Measurements from ENCODE around the gene SLC12A7.
"Not testable (repeated sequence)": the region's sequence is repeated elsewhere in the genome, so short reads cannot be mapped to it uniquely, and the experiment has no call there.

SLC12A7 gene

DNA sequence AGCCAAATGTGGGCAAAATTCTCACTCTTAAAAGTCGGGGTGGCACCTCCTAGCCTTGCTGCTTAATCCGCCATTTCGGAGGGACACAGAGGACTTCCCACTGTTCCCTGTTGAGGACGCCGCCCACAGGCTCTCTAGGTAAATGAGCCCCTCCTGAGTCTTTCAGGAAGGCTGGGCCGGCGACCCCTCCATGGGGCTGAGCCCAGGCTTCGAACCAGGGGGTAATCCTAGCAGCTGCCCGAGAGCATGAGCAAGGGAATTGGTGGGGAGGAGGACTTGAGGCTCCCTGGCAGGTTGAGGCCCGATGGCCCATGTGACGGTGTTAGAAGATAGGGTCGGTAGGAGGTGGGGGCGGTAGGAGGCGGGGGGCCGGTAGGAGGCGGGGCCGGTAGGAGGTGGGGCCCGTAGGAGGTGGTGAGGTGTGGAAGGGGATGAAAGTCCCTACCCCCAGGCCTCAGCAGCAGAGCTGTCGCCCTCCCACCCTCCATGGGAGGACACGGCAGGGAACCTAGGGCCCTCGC, 17.1 kb downstream of the SLC12A7 start:
- DNase-seq = no peak

DNA sequence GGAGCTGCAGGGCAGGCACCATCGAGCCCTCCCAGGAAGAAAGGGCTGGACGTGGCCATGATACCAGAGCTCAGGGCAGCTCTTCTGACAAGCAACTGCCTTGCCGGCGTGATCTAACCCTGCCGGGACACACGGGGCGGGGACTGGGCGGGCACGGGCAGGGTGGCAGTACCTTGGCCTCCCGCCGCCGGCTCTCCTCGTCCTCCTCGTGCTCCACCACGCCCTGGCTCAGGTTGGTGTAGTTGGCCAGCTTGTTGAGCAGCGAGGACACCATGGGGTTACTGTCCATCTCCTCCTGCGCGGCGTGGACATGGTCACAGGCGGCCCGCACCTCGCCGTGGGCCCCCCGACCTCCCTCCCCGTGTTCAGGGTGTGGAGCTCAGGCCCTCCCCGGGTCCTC, 18.5 kb downstream of the SLC12A7 start:
- no peak for DNase-seq

DNA sequence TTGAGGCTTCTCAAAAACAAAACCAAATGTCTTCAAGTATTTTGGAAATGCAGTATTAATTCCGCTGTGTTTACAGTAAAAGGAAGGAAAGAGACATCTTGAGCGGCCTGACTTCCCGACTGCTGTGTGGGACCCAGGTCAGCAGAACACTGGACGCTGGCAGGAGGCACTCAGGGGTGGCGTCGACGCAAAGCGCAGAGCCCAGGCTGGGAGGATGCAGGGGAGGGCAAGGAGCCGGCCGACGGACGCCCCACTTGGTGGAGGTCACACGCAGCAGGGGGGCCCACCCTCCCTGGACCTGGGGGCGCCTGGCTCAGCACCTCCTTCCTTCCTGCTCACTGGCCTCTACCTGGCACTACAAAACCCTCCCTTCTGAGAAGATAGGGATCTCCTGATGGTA, 19.7 kb downstream of the SLC12A7 start:
- DNase-seq = no peak

DNA sequence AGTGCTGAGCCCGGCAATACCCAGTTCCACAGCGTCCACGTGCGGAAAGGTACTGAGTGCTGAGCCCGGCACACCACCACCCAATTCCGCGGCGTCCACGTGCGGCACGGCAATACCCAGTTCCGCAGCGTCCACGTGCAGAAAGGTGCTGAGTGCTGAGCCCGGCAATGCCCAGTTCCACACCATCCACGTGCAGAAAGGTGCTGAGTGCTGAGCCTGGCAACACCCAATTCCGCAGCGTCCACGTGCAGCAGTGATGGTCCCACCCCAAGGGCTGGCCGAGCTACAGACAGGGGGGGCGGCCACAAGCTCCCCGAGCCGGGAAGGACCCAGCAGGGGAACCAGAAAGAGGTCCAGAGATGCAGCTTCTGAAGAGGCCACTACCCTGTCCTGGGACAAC, 20.2 kb downstream of the SLC12A7 start:
- no peak for DNase-seq

DNA sequence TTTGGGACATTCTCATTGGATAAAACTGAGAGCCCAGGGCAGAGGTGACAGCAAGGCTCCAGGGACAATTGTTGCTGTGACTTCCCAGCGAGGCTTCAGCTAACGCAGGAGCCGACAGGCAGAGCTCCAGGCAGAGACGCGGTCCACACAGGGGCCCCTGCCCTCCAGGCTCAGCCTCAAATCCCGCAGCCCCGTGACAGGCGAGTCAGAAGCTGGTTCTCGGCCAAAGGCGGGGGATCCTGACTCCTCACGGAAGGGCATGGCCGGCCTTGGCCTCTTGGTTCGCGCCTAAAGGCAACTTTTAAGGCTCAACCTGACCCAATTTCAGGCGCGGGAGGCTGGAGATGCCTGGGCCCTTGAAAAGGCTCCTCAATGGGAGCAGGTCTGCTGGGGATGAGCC, 21.3 kb downstream of the SLC12A7 start:
- no peak for DNase-seq

DNA sequence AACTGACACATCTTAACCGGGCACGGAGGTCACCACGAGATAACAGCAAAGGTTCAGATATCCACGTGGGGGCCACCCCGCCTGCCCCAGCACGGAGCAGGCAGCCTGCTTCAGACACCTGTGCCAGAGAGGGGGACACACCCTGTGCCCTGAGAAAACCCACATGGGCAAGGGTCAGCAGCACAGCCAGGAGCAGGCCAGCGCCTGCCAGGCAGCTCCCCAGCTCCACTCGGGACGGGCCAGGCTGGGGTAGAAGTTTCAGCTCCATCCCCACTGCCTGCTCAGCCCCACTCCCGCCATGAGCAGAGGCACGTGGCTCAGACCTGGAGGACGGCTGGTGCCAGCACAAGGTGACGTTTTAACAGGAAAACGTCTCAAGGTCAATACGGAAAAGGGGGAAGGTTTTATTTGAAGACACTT, 22.2 kb downstream of the SLC12A7 start:
- DNase-seq = no peak

DNA sequence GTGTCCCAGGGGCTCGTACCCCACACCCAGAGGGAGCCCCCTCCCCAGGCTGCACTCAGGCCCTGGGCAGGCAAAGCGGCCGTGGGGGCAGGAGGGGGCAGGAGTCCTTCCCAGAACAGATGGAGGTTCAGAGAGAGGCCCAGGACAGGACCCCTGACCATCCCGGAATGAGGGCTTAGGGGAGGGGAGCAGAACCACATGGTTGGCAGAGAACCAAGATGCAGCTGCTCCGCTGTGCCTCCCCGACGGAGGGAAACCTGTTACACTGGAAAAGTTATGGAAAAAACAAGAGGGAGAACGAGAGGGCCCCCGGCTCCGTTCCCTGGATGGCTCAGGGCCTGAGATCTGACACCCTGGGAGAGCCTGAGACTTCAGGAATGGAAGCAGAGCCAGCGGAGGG, 22.7 kb downstream of the SLC12A7 start:
- no peak for DNase-seq

DNA sequence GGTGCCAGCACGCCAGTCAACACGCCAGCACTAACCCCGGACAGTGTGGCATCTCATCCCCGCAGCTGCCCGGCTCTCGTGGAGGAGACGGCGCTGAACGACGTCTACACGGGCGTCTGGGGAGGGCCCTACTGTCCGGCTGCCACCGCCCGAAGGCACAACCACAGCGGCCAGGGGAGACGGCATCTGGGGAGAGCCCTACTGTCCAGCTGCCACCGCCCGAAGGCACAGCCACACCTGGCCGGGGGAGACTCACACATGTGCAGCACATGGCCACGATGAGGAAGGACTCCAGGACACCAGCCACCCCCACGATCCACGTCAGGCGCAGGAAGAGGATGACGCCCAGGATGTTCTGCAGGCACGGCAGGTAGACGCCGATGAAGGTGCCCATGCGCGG, 23.1 kb downstream of the SLC12A7 start:
- no peak for DNase-seq

DNA sequence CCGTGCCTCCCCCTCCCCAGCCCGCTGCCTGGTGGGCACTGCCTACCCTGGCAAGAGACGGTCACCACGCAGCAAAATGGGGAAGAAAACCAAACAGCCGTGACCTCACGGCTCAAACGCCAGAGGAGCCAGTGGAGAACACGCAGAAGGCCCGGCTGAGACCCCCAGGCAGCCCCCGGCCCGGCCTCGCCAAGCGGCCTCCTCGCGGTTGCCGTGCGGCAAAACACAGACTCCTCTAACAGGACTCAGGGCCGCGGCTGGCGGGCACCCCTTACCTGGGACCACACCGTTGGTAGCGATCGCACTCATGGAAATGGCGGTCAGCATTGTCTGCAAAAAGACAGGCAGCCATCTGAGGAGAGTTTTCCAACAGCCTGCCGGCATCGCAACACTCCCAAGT, 23.8 kb downstream of the SLC12A7 start:
- no peak for DNase-seq

DNA sequence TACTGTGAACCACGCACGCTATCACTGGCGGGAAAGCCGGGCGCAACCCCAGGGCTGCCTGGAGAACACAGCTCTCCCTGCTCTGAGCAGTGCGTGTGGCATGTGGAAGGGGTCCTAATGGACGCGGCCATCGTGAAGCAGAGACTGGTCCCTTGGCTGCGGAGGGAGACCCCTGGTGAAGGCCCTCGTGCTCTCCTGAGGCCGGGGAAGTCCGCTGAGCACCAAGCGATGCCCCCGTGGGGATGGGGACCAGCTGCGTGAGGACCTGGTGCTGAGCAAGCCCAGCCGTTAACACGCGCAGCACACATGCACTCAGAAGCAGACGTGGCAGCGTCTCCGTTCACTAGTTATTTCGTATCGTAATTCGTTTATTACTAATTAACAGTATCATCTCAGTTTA, 24.4 kb downstream of the SLC12A7 start:
- no peak for DNase-seq

DNA sequence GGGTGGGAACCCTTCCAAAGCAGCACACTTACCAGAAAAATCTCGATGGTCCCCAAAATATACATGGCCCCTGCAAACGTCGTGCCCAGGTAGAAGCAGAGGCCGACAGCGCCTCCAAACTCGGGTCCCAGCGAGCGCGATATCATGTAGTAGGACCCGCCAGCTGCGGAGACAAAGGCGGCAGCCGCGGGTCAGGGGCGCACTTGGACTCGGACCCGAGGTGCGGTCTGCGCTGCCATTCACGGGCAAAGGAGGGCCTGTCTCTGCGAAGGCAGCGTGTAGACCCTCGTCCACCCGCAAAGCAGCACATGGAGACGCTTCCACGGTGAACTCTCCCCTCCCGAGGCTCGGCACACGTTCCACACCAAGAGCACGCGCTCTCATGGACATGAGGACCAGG, 25.0 kb downstream of the SLC12A7 start:
- no peak for DNase-seq

DNA sequence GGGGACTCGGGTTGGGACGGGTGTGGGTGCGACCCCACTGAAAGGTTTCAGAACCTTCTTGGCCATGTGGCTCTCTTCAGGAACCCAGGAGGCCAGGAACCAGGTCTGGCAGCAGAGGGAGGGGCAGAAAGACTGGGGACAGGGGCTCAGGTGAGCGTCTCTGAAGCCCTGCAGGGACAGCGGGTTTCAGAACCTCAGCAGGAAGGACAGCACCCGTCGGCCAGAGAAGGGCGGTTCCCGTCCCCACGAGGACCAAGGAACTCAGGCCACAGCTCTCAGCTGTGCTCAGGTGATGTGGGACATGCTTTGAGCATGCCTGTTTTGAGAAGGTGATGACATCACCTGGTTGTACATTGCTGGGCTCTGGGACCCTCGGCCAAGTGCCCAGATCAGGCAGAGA, 25.7 kb downstream of the SLC12A7 start:
- no peak for DNase-seq

DNA sequence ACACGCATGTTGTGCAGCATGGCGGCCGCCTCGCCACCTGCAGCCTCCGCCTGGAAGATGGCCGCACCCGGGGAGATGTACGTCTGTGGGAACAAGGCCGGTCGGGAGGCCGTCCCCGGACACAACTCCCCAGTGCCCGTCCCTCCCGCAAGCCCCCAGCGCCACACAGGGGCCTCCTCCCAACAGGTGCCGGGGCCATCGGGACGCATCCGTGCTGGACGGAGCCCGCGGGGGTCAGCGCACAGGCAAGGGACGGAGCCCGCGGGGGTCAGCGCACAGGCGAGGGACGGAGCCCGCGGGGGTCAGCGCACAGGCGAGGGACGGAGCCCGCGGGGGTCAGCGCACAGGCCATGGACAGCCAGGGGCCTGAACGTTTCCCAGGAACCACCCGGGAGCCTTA, 26.5 kb downstream of the SLC12A7 start:
- DNase-seq = no peak

DNA sequence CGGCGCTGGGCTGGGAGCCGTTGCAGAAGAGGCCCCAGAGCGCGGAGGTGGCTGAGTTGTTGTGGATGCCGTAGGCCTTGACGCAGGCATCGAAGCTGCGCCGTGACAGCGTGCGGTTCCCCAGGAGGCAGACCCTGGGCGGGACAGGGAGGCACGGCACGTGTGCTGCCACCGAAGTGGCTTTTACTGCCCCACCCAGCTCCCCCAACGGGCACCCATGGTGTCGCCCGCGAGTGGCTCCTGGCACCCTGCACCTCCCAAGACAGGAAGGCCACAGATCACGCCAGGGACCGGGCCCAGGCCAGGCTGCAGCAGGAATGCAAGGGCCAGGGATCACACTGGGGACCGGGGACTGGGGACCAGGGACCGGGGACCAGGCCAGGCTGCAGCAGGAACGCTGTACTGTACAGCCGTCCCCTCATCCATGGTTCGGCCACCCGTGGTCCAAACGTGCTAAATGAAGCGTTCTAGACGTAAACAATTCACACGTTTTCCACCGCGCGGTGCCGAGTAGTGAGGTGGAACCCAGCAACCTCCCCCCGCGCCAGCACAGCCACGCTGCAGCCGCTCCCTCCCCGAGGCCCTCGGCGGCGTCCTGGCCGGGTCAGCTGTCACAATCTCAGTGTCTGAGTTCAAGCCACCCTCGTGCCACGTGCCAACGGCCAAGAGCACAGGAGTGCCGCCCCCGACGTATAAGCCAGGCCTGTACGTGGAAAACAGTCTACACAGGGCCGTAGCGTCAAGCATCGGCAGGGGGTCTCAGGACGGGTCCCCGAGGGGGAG, 27.8 kb downstream of the SLC12A7 start:
- DNase-seq = no peak

DNA sequence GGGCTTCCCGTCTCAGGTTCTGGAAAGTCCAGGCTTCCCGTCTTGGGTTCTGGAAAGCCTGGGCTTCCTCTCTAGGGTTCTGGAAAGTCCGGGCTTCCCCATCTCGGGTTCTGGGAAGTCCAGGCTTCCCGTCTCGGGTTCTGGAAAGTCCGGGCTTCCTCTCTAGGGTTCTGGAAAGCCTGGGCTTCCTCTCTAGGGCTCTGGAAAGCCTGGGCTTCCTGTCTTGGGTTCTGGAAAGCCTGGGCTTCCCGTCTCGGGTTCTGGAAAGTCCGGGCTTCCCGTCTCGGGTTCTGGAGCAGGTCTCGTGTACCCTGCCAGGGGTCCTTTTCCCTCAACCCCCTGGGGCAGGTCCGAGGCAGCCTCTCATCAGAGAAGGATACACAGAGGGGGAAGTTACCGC, 28.8 kb downstream of the SLC12A7 start:
- DNase-seq = not testable (repeated sequence)

DNA sequence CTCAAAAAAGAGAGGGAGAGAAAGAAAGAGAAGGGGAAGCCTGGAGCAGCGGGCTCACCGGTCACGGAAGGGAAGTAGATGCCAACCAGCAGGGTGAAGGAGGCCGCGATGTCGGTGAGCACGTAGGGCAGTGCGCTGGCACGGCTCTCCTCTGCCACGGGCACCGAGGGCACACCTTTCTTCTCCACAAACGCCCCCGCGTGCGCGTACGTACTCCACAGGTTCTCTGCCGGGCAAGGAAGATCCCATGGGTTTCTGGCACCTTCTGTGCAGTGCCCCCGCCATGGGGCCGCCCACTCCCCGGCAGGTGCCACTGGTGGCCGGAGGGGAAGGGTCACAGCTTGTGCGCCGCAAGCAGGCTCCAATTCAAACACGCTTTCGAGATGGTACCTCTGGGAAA, 30.3 kb downstream of the SLC12A7 start:
- no peak for DNase-seq

DNA sequence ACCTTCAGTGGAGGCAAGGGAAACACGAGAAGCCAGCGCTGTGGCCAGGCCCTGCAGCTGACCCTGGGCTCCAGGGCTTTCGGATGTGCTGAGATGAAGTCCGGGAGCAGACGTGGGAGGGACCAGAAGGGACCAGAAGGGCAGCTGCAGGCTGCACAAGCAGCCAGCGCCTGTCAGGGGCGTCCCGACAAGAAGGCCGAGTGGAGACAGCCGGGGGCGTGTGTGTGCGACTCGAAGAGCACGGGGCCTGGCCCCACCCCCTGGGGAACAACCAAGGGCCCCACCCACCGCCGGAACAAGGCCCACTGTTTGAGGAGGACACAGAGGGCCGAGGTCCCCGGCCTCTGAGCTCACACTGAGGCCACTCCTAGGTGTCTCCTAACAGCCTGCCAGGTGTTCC, 31.4 kb downstream of the SLC12A7 start:
- DNase-seq = no peak

DNA sequence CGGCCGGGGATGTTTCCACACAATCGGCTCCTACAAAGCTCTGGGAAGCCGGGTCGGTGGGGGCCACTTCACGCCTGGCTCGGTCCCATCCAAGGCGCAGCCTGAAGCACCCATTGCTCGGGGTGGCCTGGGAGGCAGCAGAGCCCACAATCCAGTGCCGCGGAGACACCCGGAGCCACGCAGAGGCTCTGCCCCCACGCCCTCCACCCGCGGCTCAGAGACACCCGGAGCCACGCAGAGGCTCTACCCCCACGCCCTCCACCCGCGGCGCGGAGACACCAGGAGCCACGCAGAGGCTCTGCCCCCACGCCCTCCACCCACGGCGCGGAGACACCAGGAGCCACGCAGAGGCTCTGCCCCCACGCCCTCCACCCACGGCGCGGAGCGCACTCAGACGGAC, 31.9 kb downstream of the SLC12A7 start:
- DNase-seq = no peak

DNA sequence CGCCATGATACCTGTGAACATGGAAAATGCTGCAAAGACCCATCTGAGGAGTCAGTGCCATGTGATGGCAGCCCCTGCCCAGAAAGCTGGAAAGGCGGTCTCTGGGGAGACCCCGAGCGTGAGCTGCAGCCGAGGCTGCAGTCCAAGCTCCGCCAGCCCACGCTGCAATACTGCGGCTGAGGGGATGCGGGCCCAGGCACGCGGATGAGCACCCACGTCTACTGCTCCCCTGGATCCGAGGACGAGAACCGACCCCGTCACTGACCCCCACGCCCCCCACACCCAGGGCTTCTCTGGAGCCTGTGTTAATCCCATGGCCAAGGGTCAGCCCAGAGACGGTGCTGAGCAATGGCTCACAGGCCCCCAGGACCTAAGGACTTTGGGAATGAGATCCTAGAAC, 32.4 kb downstream of the SLC12A7 start:
- DNase-seq = no peak

DNA sequence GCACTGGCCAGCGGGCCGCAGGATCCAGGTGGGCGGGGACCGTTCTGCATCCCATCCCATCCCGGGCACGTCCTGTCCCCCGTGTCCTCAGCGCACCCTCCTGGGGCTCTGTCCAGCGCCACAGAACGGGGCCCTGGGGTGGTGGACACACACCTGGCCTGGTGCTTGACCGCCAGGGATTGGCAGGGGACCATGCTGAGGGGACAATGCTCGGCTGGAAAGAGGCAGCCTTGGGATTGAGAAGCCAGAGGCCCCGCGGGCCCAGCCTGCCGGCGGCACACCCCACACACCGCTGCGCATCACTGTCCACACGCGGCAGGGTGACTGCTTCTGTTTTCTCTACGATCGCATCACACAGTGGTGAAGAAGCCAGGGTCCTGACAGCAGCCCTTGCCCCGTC, 33.0 kb downstream of the SLC12A7 start:
- DNase-seq = no peak

DNA sequence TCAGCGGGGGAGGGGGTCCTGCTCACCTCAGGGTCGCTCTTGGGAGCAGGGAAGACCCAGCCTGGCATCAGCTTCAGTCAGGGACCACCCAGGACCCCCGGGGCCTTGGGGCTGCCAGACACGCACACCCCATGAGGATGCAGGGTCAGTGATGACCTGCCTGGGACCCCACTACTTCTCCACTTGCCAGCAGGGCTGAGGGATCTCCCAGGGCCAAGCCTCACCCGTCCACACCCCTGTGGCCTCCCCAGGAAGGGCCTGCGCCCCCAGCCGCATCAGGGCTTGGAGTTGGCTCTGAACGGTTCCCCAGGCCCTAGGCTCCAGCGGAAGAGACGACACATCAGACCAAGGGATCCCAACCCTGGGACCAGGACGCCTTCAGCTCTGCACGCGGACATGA, 33.7 kb downstream of the SLC12A7 start:
- DNase-seq = no peak

DNA sequence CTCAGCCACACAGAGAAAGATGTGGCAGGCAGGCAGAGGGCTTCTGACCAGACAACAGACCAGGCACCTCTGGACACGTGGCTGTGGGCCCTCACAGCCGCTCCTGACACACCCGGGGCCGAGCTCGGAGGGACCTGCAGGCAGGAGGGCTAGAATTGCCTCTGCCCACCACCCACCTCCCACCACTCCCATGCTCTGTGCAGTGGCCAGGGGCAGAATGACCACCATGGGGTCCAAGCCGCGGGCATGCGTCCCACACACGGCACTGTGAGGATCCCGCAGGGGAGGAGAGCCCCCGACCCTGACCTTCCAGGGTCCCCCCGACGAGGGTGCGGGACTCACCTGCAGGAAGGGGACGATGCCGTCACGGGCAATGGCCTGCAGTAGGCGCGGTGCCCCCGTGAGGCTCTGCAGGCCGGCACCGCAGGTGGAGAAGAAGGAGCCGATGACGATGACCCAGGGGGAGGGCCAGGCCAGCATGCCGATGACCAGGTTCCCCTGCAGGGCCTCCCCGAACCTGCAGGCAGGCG, 34.3 kb downstream of the SLC12A7 start:
- no peak for DNase-seq

DNA sequence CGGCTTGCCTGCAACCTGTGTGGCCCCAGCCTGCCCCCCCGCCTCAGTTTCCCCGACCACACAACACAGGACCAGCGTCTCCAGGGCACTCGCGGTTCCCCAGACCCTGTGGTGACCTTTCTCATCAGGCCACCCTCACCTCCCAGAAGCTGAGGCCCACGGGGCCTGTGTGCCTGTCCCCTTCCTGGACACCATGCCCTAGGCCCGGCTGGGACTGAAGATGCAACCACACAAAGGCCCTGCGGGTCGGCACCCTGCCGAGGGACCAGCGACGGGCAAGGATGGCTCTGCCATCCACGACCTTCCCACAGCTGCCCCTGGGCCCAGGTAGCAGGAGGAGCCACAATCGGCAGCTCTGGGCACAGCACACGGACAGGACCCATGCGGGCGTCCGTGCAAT, 34.8 kb downstream of the SLC12A7 start:
- DNase-seq = no peak

DNA sequence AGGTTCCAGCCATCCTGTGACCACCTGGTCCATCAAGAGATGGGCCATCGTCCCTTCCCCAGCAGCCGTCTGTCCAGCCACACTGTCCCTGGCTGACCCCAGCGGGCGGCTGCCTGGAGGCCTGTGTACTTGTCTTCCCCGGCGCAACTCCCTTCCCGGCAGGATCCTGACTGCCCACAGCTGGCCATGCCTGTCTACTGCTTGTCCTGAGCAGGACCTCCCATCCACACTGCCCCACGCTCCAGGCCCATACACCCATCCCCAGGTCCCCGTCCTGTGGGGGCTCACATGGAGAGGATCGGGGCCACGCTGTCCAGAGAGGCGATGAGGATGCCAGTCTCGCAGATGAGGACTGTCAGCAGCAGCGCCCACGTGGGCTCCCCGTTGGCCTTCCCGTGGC, 35.5 kb downstream of the SLC12A7 start:
- no peak for DNase-seq

DNA sequence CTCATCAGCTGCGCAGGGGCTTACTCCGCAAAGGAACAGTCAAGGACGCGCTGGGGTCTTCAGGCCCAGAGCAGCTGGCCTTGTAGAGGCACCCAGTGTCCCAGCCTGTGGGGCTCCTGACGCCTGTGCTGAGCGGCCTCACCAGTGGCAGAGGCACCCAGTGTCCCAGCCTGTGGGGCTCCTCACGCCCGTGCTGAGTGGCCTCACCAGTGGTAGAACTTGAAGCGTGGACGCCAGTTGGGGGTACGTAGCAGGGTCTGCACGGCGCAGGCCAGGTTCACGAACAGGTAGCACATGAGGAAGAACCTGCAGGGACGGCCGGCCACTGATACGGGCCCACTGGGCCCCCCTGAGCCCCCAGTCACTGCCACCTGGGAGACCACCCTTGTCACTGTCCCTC, 35.9 kb downstream of the SLC12A7 start:
- DNase-seq = no peak
